ENCODE results near the gene TBCK.

GRCh38 chr4:106320235-106320634 is 4.2 kb upstream of the TBCK start:
- TF ChIP-seq, protein P1, sequence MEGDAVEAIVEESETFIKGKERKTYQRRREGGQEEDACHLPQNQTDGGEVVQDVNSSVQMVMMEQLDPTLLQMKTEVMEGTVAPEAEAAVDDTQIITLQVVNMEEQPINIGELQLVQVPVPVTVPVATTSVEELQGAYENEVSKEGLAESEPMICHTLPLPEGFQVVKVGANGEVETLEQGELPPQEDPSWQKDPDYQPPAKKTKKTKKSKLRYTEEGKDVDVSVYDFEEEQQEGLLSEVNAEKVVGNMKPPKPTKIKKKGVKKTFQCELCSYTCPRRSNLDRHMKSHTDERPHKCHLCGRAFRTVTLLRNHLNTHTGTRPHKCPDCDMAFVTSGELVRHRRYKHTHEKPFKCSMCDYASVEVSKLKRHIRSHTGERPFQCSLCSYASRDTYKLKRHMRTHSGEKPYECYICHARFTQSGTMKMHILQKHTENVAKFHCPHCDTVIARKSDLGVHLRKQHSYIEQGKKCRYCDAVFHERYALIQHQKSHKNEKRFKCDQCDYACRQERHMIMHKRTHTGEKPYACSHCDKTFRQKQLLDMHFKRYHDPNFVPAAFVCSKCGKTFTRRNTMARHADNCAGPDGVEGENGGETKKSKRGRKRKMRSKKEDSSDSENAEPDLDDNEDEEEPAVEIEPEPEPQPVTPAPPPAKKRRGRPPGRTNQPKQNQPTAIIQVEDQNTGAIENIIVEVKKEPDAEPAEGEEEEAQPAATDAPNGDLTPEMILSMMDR (IDR thresholded peaks at IDR 0.05) = no peak
- no peak for TF ChIP-seq POLR2AphosphoS5 (IDR thresholded peaks at IDR 0.05; ENCODE audit: insufficient read depth in 1 of 2, low read depth in 1 of 2)
- TF ChIP-seq POLR2A (IDR thresholded peaks at IDR 0.05) = no peak
